OCI-LY7 (cell line): ENCODE measurements around the gene UBA3. TPM values are rescaled to one million over a fixed set of nuclear protein-coding genes. Genes with fewer than 3 reads are reported as not detected.

Experiments
- BruUV-seq: library from RNA; stranded (reverse); fragments of 400-500 nt; replicated peaks from 2 replicates; lab custom pipeline; 2021; lab: Mats Ljungman, UMichigan
- CTCF ChIA-PET: fragments of 300-600 bp; sonication (Branson Sonifier 250); formaldehyde crosslinking; loops from one replicate; lab custom pipeline; 2022; ENCODE audit warnings: antibody characterized with exemption; ENCODE audit not compliant: unreplicated experiment; lab: Charles Lee
- POLR2A ChIA-PET: fragments of 300-600 bp; sonication (Branson Sonifier 250); formaldehyde crosslinking; loops from one replicate; lab custom pipeline; 2022; ENCODE audit warnings: antibody characterized with exemption; lab: Charles Lee
- DNase-seq: peaks from one replicate; pipeline ENCODE4 v3.0.0-alpha.2; 2015; ENCODE audit warnings: low spot score
- H2AFZ ChIP-seq: fragments of 200-600 bp; sonication (generic), shearing (Covaris generic); 2 replicates; pipeline ENCODE4 v1.6.1; 2014; ENCODE audit warnings: mild to moderate bottlenecking, antibody characterized with exemption, low read length, moderate library complexity
- H3K27ac ChIP-seq: fragments of 200-600 bp; sonication (generic); 2 replicates; pipeline ENCODE4 v1.5.1; 2014; ENCODE audit warnings: mixed run types, low read depth, mild to moderate bottlenecking, moderate library complexity, low read length, inconsistent platforms; ENCODE audit not compliant: poor library complexity, severe bottlenecking
- H3K36me3 ChIP-seq: fragments of 200-600 bp; sonication (generic); 2 replicates; pipeline ENCODE4 v1.6.1; 2014; ENCODE audit warnings: mild to moderate bottlenecking, antibody characterized with exemption, low read length, moderate library complexity, mixed read lengths; ENCODE audit not compliant: insufficient read depth
- H3K4me1 ChIP-seq: fragments of 200-600 bp; sonication (generic); 2 replicates; pipeline ENCODE4 v1.5.1; 2014; ENCODE audit warnings: mild to moderate bottlenecking, low read length; ENCODE audit not compliant: insufficient read depth, poor library complexity, severe bottlenecking
- H3K4me2 ChIP-seq: fragments of 200-600 bp; sonication (generic); 2 replicates; pipeline ENCODE4 v1.6.1; 2014; ENCODE audit warnings: mild to moderate bottlenecking, low read length
- H3K4me3 ChIP-seq: fragments of 200-600 bp; sonication (generic); 2 replicates; pipeline ENCODE4 v1.5.1; 2014; ENCODE audit warnings: mild to moderate bottlenecking, low read depth, low read length; ENCODE audit not compliant: poor library complexity, severe bottlenecking
- H3K79me2 ChIP-seq: fragments of 200-600 bp; sonication (generic); 2 replicates; pipeline ENCODE4 v1.6.1; 2016; ENCODE audit warnings: low read depth, mild to moderate bottlenecking, low read length, moderate library complexity, mixed read lengths; ENCODE audit not compliant: insufficient read depth
- H3K9me2 ChIP-seq: fragments of 200-600 bp; sonication (generic); 2 replicates; pipeline ENCODE4 v1.6.1; 2016; ENCODE audit warnings: mild to moderate bottlenecking, low read length, mixed read lengths; ENCODE audit not compliant: insufficient read depth
- H3K9me3 ChIP-seq: fragments of 200-600 bp; sonication (generic); 2 replicates; pipeline ENCODE4 v1.6.1; 2014; ENCODE audit warnings: mild to moderate bottlenecking, mixed run types, low read length, mixed read lengths
- H4K20me1 ChIP-seq: fragments of 200-600 bp; sonication (generic); 2 replicates; pipeline ENCODE4 v1.6.1; 2014; ENCODE audit warnings: mild to moderate bottlenecking, antibody characterized with exemption, low read length, moderate library complexity, mixed read lengths; ENCODE audit not compliant: insufficient read depth
- CTCF ChIP-seq: fragments of 200-600 bp; sonication (generic); conservative IDR thresholded peaks from 2 replicates; pipeline ENCODE4 v1.5.1; 2014; ENCODE audit warnings: mild to moderate bottlenecking, antibody characterized with exemption, low read length, moderate library complexity, mixed read lengths
- EZH2phosphoT487 ChIP-seq: fragments of 200-600 bp; sonication (generic); IDR thresholded peaks from 2 replicates; pipeline ENCODE4 v1.6.1; 2018; ENCODE audit warnings: low read depth, borderline replicate concordance, mild to moderate bottlenecking, mixed run types, antibody characterized with exemption, low read length, moderate library complexity, mixed read lengths
- intact Hi-C: fragments of 100-400 bp; cut with micrococcal nuclease; formaldehyde crosslinking; loops from one replicate; pipeline ENCODE4 v1.10.0; 2022; ENCODE audit not compliant: unreplicated experiment
- total RNA-seq, 2 experiments: library from RNA; depleted of rRNA in 1 of 2; stranded (reverse); fragments of >200 nt in 1 of 2; shearing (Covaris generic) in 1 of 2; gene quantifications; 2 replicates each; pipeline ENCODE4 v1.2.3, GENCODE V29; 2014 to 2022

UBA3 gene
- total RNA-seq, 2 experiments from 2014 or later: 70.2 to 78.8 TPM

- Histone ChIP-seq H3K27ac (no peak overlapping the region), H3K9me2 (no peaks in the 10 kb centered on the region), H3K4me1 (peaks cover 10% of the 10 kb centered on the region), H3K79me2 (peaks cover 43% of the 10 kb centered on the region), H3K4me3 (no peak overlapping the region), H3K36me3 (peaks cover 82% of the 10 kb centered on the region), H4K20me1 (peaks cover 3% of the 10 kb centered on the region; the same call in 1 of the 2 replicates), H3K4me2 (no peak overlapping the region), H3K9me3 (no peaks in the 10 kb centered on the region), H2AFZ (no peak overlapping the region)
- ChIA-PET POLR2A (no interaction called here), CTCF (no interaction called here)
- TF ChIP-seq EZH2phosphoT487 (no peak), CTCF (no peak)
- intact Hi-C loops: no loop called here
- BruUV-seq: no TSS peak
- no peak for DNase-seq
Observed at GRCh38 chr3:69072928-69073327, 7.2 kb downstream of the UBA3 start.

- ChIA-PET POLR2A (no interaction called here), CTCF (no interaction called here)
- TF ChIP-seq CTCF (no peak), EZH2phosphoT487 (no peak)
- no peak for DNase-seq
- Histone ChIP-seq H3K9me3 (no peaks in the 10 kb centered on the region), H2AFZ (no peak overlapping the region), H3K36me3 (peaks cover 62% of the 10 kb centered on the region), H4K20me1 (no peaks in the 10 kb centered on the region), H3K79me2 (no peaks in the 10 kb centered on the region; the same call in 1 of the 2 replicates), H3K4me3 (no peak overlapping the region), H3K4me1 (no peaks in the 10 kb centered on the region), H3K27ac (no peak overlapping the region), H3K4me2 (no peak overlapping the region), H3K9me2 (no peaks in the 10 kb centered on the region)
- no TSS peak for BruUV-seq
- intact Hi-C loops: no loop called here
Observed at GRCh38 chr3:69066121-69066520, 14.0 kb downstream of the UBA3 start.

GRCh38 chr3:69065318-69065964, 14.7 kb downstream of the UBA3 start:
- H3K4me2 ChIP-seq: no peak overlapping the region
- no peak overlapping the region for H2AFZ ChIP-seq
- no peaks in the 10 kb centered on the region for H3K9me3 ChIP-seq
- TF ChIP-seq CTCF (no peak), EZH2phosphoT487 (no peak)
- H3K79me2 ChIP-seq: no peaks in the 10 kb centered on the region; the same call in 1 of the 2 replicates
- no peaks in the 10 kb centered on the region for H4K20me1 ChIP-seq
- intact Hi-C loops: no loop called here
- H3K9me2 ChIP-seq: no peaks in the 10 kb centered on the region
- BruUV-seq: no TSS peak
- H3K36me3 ChIP-seq: peaks cover 62% of the 10 kb centered on the region
- CTCF ChIA-PET: interaction anchor here (0.6 kb wide), 1 partner anchor 13 kb away, joined by 3 read pairs; the partner anchor contains the start of gene TMF1
- DNase-seq: no peak
- H3K4me3 ChIP-seq: no peak overlapping the region
- POLR2A ChIA-PET: interaction anchor here (0.6 to 2.8 kb wide), 5 partner anchors 14 to 35 kb away, joined by 3 to 12 read pairs (median 3); partner anchors contain the start of genes ARL6IP5, TMF1 and UBA3
- no peak overlapping the region for H3K27ac ChIP-seq
- no peaks in the 10 kb centered on the region for H3K4me1 ChIP-seq
